HepG2 (cell line): ENCODE results near the gene UBE2E1. TPM values are rescaled to one million over a fixed set of nuclear protein-coding genes. Genes with fewer than 3 reads are reported as not detected.

ENCODE experiments used
- ATAC-seq: fragments of 200-7000 bp; cut with Tn5 transposase; 3 replicates; pipeline ENCODE4 v1.9.1; 2020; ENCODE audit warnings: mild to moderate bottlenecking, moderate library complexity
- BruUV-seq: library from RNA; stranded (reverse); fragments of 400-500 nt; replicated peaks from 2 replicates; lab custom pipeline; 2021; lab: Mats Ljungman, UMichigan
- CTCF ChIA-PET: fragments of 300-600 bp; formaldehyde crosslinking; extraction: SDS; loops from one replicate; lab custom pipeline; 2021; ENCODE audit warnings: low total read pairs, inconsistent platforms, low intra/inter-chr PET ratio; lab: Yijun Ruan, JAX
- POLR2A ChIA-PET: fragments of 350-600 bp; sonication (Branson Sonifier 250); formaldehyde crosslinking; loops from one replicate; lab custom pipeline; 2020; ENCODE audit warnings: antibody characterized with exemption, inconsistent platforms; lab: Yijun Ruan, JAX
- DNase-seq: peaks from one replicate; pipeline ENCODE4 v3.0.0-alpha.2; 2015; ENCODE audit warnings: low spot score
- FAIRE-seq: peaks from 3 replicates; lab custom pipeline; 2011; peaks lifted over from hg19 to GRCh38; lab: Jason Lieb, UNC
- H2AFZ ChIP-seq: one replicate; pipeline ENCODE4 v1.6.1; 2011; ENCODE audit warnings: low read length, inconsistent platforms
- H3K27ac ChIP-seq: fragments of 300-600 bp; 3 replicates; pipeline ENCODE4 v1.8.0; 2011; ENCODE audit warnings: mixed run types, mild to moderate bottlenecking, mixed read lengths, low read length, inconsistent platforms; ENCODE audit not compliant: insufficient read depth; ENCODE audit errors: extremely low read length
- H3K27me3 ChIP-seq, 2 experiments: fragments of 200-600 bp in 1 of 2; 2 replicates in 1 of 2; 3 replicates in 1 of 2; pipeline versions ENCODE4 v1.6.0 to v1.8.0; 2011; ENCODE audit warnings: low read length in 2 of 2, mild to moderate bottlenecking in 2 of 2, moderate library complexity in 2 of 2, inconsistent platforms in 1 of 2; ENCODE audit not compliant: insufficient read depth in 2 of 2, control insufficient read depth in 1 of 2
- H3K36me3 ChIP-seq, 2 experiments: fragments of 200-600 bp in 1 of 2; replicated peaks in 1 of 2; 2 replicates in 1 of 2; 3 replicates in 1 of 2; pipeline versions ENCODE4 v1.5.1 to v1.8.0; 2011; ENCODE audit warnings: low read length in 2 of 2, inconsistent platforms in 1 of 2; ENCODE audit not compliant: insufficient read depth in 2 of 2, control insufficient read depth in 1 of 2
- H3K4me1 ChIP-seq: 2 replicates; pipeline ENCODE4 v1.5.1; 2012; ENCODE audit warnings: low read length, inconsistent platforms; ENCODE audit not compliant: insufficient read depth
- H3K4me2 ChIP-seq: 2 replicates; pipeline ENCODE4 v1.6.0; 2011; ENCODE audit warnings: low read depth, low read length, inconsistent platforms
- H3K4me3 ChIP-seq, 3 experiments: fragments of 200-600 bp in 1 of 3; sonication (generic), shearing (Covaris generic) in 1 of 3; replicated peaks in 1 of 3; 2 replicates each; pipeline ENCODE4 v1.5.1; 2011 to 2016; ENCODE audit warnings: low read length in 3 of 3, inconsistent platforms in 2 of 3, low read depth in 2 of 3, mild to moderate bottlenecking in 2 of 3, control low read depth in 1 of 3, mixed read lengths in 1 of 3; ENCODE audit not compliant: insufficient read depth in 1 of 3
- H3K79me2 ChIP-seq: one replicate; pipeline ENCODE4 v1.6.1; 2011; ENCODE audit warnings: low read length, inconsistent platforms; ENCODE audit not compliant: insufficient read depth
- H3K9ac ChIP-seq: 2 replicates; pipeline ENCODE4 v1.6.0; 2011; ENCODE audit warnings: mild to moderate bottlenecking, low read depth, low read length, inconsistent platforms; ENCODE audit not compliant: insufficient read depth
- H3K9me3 ChIP-seq: 2 replicates; pipeline ENCODE4 v1.5.1; 2012; ENCODE audit warnings: mild to moderate bottlenecking, low read length
- H4K20me1 ChIP-seq: 2 replicates; pipeline ENCODE4 v1.6.0; 2011; ENCODE audit warnings: inconsistent platforms, mild to moderate bottlenecking, low read length, moderate library complexity; ENCODE audit not compliant: insufficient read depth
- ADNP ChIP-seq: sonication (generic); formaldehyde crosslinking; IDR thresholded peaks from 2 replicates; pipeline ENCODE4 v1.4.0; 2020; ENCODE audit warnings: missing genetic modification reagents
- ATM ChIP-seq: fragments of 450-650 bp; IDR thresholded peaks from 2 replicates; pipeline ENCODE4 v1.7.1; 2017; ENCODE audit warnings: mild to moderate bottlenecking, borderline replicate concordance
- HNRNPLL ChIP-seq: fragments of 200-400 bp; formaldehyde crosslinking; IDR thresholded peaks from 2 replicates; pipeline ENCODE4 v1.6.1; 2017; ENCODE audit warnings: mild to moderate bottlenecking, low read depth, low read length; ENCODE audit not compliant: poor library complexity, severe bottlenecking
- NCOA2 ChIP-seq: sonication (generic); formaldehyde crosslinking; IDR thresholded peaks from 2 replicates; pipeline ENCODE4 v1.8.0; 2022; ENCODE audit warnings: inconsistent platforms
- NR3C1 ChIP-seq: sonication (generic); formaldehyde crosslinking; IDR thresholded peaks from 2 replicates; pipeline ENCODE4 v1.4.0; 2020; ENCODE audit warnings: missing genetic modification reagents
- RBM22 ChIP-seq: fragments of 200-400 bp; formaldehyde crosslinking; optimal IDR thresholded peaks from 2 replicates; pipeline ENCODE3; 2017; ENCODE audit warnings: mild to moderate bottlenecking, low read length, moderate library complexity
- ZNF549 ChIP-seq: sonication (generic); formaldehyde crosslinking; IDR thresholded peaks from 2 replicates; pipeline ENCODE4 v1.5.0; 2020; ENCODE audit warnings: missing genetic modification reagents
- WGBS: methylation state at CpG from one replicate; pipeline ENCODE4 v1.1.6; 2017; ENCODE audit warnings: low lambda C conversion rate; 5-methylcytosine and 5-hydroxymethylcytosine counted together
- in situ Hi-C: cut with HindIII; loops from 2 replicates; pipeline ENCODE4 v1.10.0; 2017; ENCODE audit warnings: low pct_unique_long_range_greater_than_20kb; ENCODE audit not compliant: extremely low pct_ligation_motif_present
- intact Hi-C: fragments of 100-400 bp; cut with micrococcal nuclease; formaldehyde crosslinking; loops from one replicate; pipeline ENCODE4 v1.10.0; 2022; ENCODE audit not compliant: unreplicated experiment
- polyA plus RNA-seq, 8 experiments: library from polyadenylated mRNA; depleted of rRNA in 3 of 8; stranded (reverse) in 7 of 8; unstranded in 1 of 8; fragments of >200 nt; fragmentation: Illumina TruSeq in 4 of 8; extraction: Trizol in 4 of 8; gene quantifications; 2 replicates each; pipeline versions ENCODE4 v1.2.1 to v1.2.3, GENCODE V29; 2011 to 2016; ENCODE audit warnings: low read depth in 4 of 8, missing spikeins in 1 of 8, mixed read lengths in 1 of 8; ENCODE audit not compliant: insufficient read depth in 1 of 8
- total RNA-seq, 5 experiments: library from RNA; depleted of rRNA; stranded (reverse); fragments of >200 nt; fragmentation: Illumina TruSeq; extraction: Trizol; gene quantifications; 2 replicates each; pipeline ENCODE4 v1.2.3, GENCODE V29; 2016; ENCODE audit warnings: low read depth in 1 of 5
- TF ChIP-seq, protein P1 (sequence below): sonication (generic); formaldehyde crosslinking; IDR thresholded peaks from 2 replicates; pipeline ENCODE4 v1.5.0; 2020; ENCODE audit warnings: mild to moderate bottlenecking, missing genetic modification reagents

The UBE2E1 gene
- total and polyA plus RNA-seq, 2 of the 13 experiments (the other 11 are each of a cell fraction or from before 2014, with no cell fraction given), result 55.4 to 61.8 TPM

DNA sequence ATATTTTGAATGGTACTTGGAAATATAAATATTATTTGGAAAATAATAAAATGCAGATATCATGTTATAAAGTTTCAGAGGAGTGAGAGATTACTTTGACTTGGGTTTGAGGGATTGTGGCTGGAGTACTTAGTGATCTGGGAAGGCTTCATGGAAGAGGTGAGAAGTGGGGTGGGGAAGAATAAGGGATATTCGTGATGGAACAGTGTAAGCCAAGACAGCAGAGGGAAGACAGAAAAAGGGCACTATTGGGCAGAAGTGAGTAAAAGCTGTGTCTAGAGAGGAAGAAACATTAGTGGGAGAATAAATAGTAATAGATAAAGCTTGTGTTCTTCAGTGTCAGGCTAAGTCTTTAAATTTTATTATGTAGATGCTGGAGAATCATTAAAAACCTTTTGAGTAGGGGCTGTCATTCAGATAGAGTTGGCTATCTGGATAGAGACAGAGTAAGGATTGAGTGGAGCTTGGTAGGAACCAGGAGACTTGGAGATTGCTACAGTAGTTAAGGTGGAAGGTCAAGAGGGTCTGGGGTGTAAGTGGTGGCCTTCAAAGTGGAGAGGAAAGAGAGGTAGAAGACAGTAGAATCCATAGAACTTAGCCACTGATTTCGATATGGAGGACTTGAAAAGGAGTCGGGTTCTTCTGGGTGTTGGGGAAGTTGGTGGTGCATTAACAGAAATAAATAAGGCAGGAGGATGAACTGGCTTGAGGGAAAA, 11.9 kb downstream of the UBE2E1 start:
- H3K4me3 ChIP-seq, result no peak overlapping the region
- ATAC-seq (no peak), FAIRE-seq (no peak), DNase-seq (no peak)
- no peaks in the 10 kb centered on the region for H3K36me3 ChIP-seq
- 95% methylated on average over 3 of the region's 3 CpGs for WGBS
- ChIA-PET POLR2A (no interaction called here), CTCF (no interaction called here)
- no peak for TF ChIP-seq NCOA2 (CRISPR knock-in tag)
- TF ChIP-seq, protein P1, sequence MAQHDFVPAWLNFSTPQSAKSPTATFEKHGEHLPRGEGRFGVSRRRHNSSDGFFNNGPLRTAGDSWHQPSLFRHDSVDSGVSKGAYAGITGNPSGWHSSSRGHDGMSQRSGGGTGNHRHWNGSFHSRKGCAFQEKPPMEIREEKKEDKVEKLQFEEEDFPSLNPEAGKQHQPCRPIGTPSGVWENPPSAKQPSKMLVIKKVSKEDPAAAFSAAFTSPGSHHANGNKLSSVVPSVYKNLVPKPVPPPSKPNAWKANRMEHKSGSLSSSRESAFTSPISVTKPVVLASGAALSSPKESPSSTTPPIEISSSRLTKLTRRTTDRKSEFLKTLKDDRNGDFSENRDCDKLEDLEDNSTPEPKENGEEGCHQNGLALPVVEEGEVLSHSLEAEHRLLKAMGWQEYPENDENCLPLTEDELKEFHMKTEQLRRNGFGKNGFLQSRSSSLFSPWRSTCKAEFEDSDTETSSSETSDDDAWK (CRISPR knock-in tag), result no peak
- TF ChIP-seq NR3C1, result no peak
- TF ChIP-seq RBM22, result no peak
- TF ChIP-seq HNRNPLL, result no peak
- no peak for TF ChIP-seq ZNF549 (CRISPR knock-in tag)
- no peak for TF ChIP-seq ADNP (CRISPR knock-in tag)
- TF ChIP-seq ATM, result no peak
- in situ Hi-C loops (no loop called here), intact Hi-C loops (no loop called here)
- H3K4me1 ChIP-seq, result peaks cover 14% of the 10 kb centered on the region
- no peaks in the 10 kb centered on the region for H3K9me3 ChIP-seq
- H3K4me2 ChIP-seq, result no peak overlapping the region
- BruUV-seq, result no TSS peak
- H4K20me1 ChIP-seq, result no peaks in the 10 kb centered on the region; the same call in 1 of the 2 replicates
- H3K9ac ChIP-seq, result no peak overlapping the region
- H2AFZ ChIP-seq, result no peak overlapping the region
- peaks cover 63% of the 10 kb centered on the region for H3K79me2 ChIP-seq
- no peak overlapping the region for H3K27ac ChIP-seq
- H3K27me3 ChIP-seq, result no peaks in the 10 kb centered on the region
